ENCODE measurements around the gene GPBP1. TPM values are rescaled to one million over a fixed set of nuclear protein-coding genes. Genes with fewer than 3 reads are reported as not detected.
"Not testable (repeated sequence)": the region's sequence is repeated elsewhere in the genome, so short reads cannot be mapped to it uniquely, and the experiment has no call there.

GPBP1 gene
- total and polyA plus RNA-seq, 2 donors: 122 to 149 TPM

GRCh38 chr5:57163553-57164006, 10.3 kb upstream of the GPBP1 start:
- Histone ChIP-seq H3K27me3 (ENCODE audit: control insufficient read depth in 2 of 2, insufficient read depth in 1 of 2, low read length in 1 of 2) (no peaks in the 10 kb centered on the region), H3K27ac (ENCODE audit: low read depth in 1 of 2, low read length in 1 of 2) (no peak overlapping the region), H3K4me3 (ENCODE audit: low read length in 2 of 2) (no peak overlapping the region), H3K4me1 (ENCODE audit: control insufficient read depth in 2 of 2, insufficient read depth in 2 of 2, low read length in 2 of 2) (no peaks in the 10 kb centered on the region), H3K36me3 (ENCODE audit: control insufficient read depth in 2 of 2, insufficient read depth in 2 of 2, low read length in 1 of 2) (no peaks in the 10 kb centered on the region), H3K9me3 (ENCODE audit: control insufficient read depth in 2 of 2, insufficient read depth in 1 of 2, low read length in 1 of 2) (no peaks in the 10 kb centered on the region)
- DNase-seq (ENCODE audit: low read depth in 6 of 9, low spot score in 9 of 9): no peak
- WGBS: 94% methylated on average over 3 of the region's 3 CpGs

DNA sequence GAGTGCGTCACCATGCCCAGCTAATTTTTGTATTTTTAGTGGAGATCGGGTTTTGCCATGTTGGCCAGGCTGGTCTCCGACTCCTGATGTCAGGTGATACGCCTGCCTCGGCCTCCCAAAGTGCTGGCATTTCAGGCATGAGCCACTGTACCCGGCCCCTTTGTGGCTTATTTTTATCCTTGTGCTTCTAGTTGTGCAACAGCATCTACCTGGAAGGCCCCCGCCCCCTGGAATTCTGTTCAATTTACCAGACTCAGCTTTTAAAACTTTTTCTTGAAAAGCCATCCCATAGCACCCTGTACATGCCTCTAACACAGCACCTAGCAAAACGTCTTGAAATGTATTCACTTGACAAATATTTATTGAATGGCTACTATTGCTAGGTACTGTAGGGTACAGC, 9.7 kb upstream of the GPBP1 start:
- Histone ChIP-seq H3K27ac (ENCODE audit: low read depth in 1 of 2, low read length in 1 of 2) (no peak overlapping the region), H3K9me3 (ENCODE audit: control insufficient read depth in 2 of 2, insufficient read depth in 1 of 2, low read length in 1 of 2) (no peaks in the 10 kb centered on the region), H3K4me1 (ENCODE audit: control insufficient read depth in 2 of 2, insufficient read depth in 2 of 2, low read length in 2 of 2) (no peaks in the 10 kb centered on the region), H3K27me3 (ENCODE audit: control insufficient read depth in 2 of 2, insufficient read depth in 1 of 2, low read length in 1 of 2) (no peaks in the 10 kb centered on the region), H3K4me3 (ENCODE audit: low read length in 2 of 2) (no peak overlapping the region), H3K36me3 (ENCODE audit: control insufficient read depth in 2 of 2, insufficient read depth in 2 of 2, low read length in 1 of 2) (no peaks in the 10 kb centered on the region)
- 99% methylated on average over 8 of the region's 8 CpGs for WGBS
- DNase-seq (ENCODE audit: low read depth in 6 of 9, low spot score in 9 of 9): no peak

DNA sequence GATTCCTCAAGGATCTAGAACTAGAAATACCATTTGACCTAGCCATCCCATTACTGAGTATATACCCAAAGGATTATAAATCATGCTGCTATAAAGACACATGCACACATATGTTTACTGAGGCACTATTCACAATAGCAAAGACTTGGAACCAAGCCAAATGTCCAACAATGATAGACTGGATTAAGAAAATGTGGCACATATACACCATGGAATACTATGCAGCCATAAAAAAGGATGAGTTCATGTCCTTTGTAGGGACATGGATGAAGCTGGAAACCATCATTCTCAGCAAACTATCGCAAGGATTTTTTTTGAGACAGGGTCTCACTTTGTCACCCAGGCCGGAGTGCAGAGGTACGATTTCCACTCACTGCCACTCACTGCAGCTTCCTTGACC, 8.7 kb upstream of the GPBP1 start:
- not testable (repeated sequence) for DNase-seq (ENCODE audit: low read depth in 6 of 9, low spot score in 9 of 9); H3K4me1 ChIP-seq (ENCODE audit: control insufficient read depth in 2 of 2, insufficient read depth in 2 of 2, low read length in 2 of 2); H3K27ac ChIP-seq (ENCODE audit: low read depth in 1 of 2, low read length in 1 of 2); H3K27me3 ChIP-seq (ENCODE audit: control insufficient read depth in 2 of 2, insufficient read depth in 1 of 2, low read length in 1 of 2); H3K4me3 ChIP-seq (ENCODE audit: low read length in 2 of 2); H3K9me3 ChIP-seq (ENCODE audit: control insufficient read depth in 2 of 2, insufficient read depth in 1 of 2, low read length in 1 of 2); H3K36me3 ChIP-seq (ENCODE audit: control insufficient read depth in 2 of 2, insufficient read depth in 2 of 2, low read length in 1 of 2)
- WGBS: 98% methylated on average over 3 of the region's 3 CpGs

- Histone ChIP-seq H3K4me3 (ENCODE audit: low read length in 2 of 2) (no peak overlapping the region), H3K9me3 (ENCODE audit: control insufficient read depth in 2 of 2, insufficient read depth in 1 of 2, low read length in 1 of 2) (no peaks in the 10 kb centered on the region), H3K27me3 (ENCODE audit: control insufficient read depth in 2 of 2, insufficient read depth in 1 of 2, low read length in 1 of 2) (no peaks in the 10 kb centered on the region), H3K36me3 (ENCODE audit: control insufficient read depth in 2 of 2, insufficient read depth in 2 of 2, low read length in 1 of 2) (no peaks in the 10 kb centered on the region), H3K4me1 (ENCODE audit: control insufficient read depth in 2 of 2, insufficient read depth in 2 of 2, low read length in 2 of 2) (no peaks in the 10 kb centered on the region), H3K27ac (ENCODE audit: low read depth in 1 of 2, low read length in 1 of 2) (no peak overlapping the region)
- 57% methylated on average over 2 of the region's 2 CpGs for WGBS
- DNase-seq (ENCODE audit: low read depth in 6 of 9, low spot score in 9 of 9): no peak
These were observed 7.6 kb upstream of the GPBP1 start for GRCh38 chr5:57166276-57166675.

- Histone ChIP-seq H3K36me3 (ENCODE audit: control insufficient read depth in 2 of 2, insufficient read depth in 2 of 2, low read length in 1 of 2) (no peaks in the 10 kb centered on the region), H3K4me3 (ENCODE audit: low read length in 2 of 2) (no peak overlapping the region), H3K27me3 (ENCODE audit: control insufficient read depth in 2 of 2, insufficient read depth in 1 of 2, low read length in 1 of 2) (no peaks in the 10 kb centered on the region), H3K9me3 (ENCODE audit: control insufficient read depth in 2 of 2, insufficient read depth in 1 of 2, low read length in 1 of 2) (no peaks in the 10 kb centered on the region), H3K4me1 (ENCODE audit: control insufficient read depth in 2 of 2, insufficient read depth in 2 of 2, low read length in 2 of 2) (peaks cover under 1 to 1% of the 10 kb centered on the region in 2 donors), H3K27ac (ENCODE audit: low read depth in 1 of 2, low read length in 1 of 2) (no peak overlapping the region)
- 98% methylated on average over 5 of the region's 5 CpGs for WGBS
- no peak for DNase-seq (ENCODE audit: low read depth in 6 of 9, low spot score in 9 of 9)
These were observed 6.7 kb upstream of the GPBP1 start for GRCh38 chr5:57167201-57167600.

DNA sequence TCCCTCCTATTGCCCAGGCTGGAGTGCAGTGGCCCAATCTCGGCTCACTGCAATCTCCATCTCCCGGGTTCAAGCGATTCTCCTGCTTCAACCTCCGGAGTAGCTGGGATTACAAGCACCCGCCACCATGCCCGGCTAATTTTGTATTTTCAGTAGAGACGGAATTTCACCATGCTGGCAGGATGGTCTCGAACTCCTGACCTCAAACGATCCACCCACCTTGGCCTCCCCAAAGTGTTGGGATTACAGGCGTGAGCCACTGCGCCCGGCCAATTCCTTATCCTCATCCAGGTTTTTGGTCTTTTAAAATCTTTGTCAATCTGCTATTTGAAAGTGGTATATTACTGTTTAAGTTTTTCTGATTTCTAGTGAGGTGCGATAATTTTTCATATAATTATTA, 3.7 kb upstream of the GPBP1 start:
- not testable (repeated sequence) for H3K36me3 ChIP-seq (ENCODE audit: control insufficient read depth in 2 of 2, insufficient read depth in 2 of 2, low read length in 1 of 2); H3K4me3 ChIP-seq (ENCODE audit: low read length in 2 of 2); H3K4me1 ChIP-seq (ENCODE audit: control insufficient read depth in 2 of 2, insufficient read depth in 2 of 2, low read length in 2 of 2); H3K9me3 ChIP-seq (ENCODE audit: control insufficient read depth in 2 of 2, insufficient read depth in 1 of 2, low read length in 1 of 2); DNase-seq (ENCODE audit: low read depth in 6 of 9, low spot score in 9 of 9); H3K27ac ChIP-seq (ENCODE audit: low read depth in 1 of 2, low read length in 1 of 2); H3K27me3 ChIP-seq (ENCODE audit: control insufficient read depth in 2 of 2, insufficient read depth in 1 of 2, low read length in 1 of 2)
- whole genome bisulfite sequencing: 98% methylated on average over 13 of the region's 13 CpGs

- Histone ChIP-seq H3K36me3 (ENCODE audit: control insufficient read depth in 2 of 2, insufficient read depth in 2 of 2, low read length in 1 of 2) (peaks cover 0 to 3% of the 10 kb centered on the region in 2 donors), H3K27ac (ENCODE audit: low read depth in 1 of 2, low read length in 1 of 2) (peak overlapping the region in 1 of 2 donors; percentile 98), H3K4me1 (ENCODE audit: control insufficient read depth in 2 of 2, insufficient read depth in 2 of 2, low read length in 2 of 2) (peaks cover 4 to 8% of the 10 kb centered on the region in 2 donors), H3K27me3 (ENCODE audit: control insufficient read depth in 2 of 2, insufficient read depth in 1 of 2, low read length in 1 of 2) (no peaks in the 10 kb centered on the region), H3K9me3 (ENCODE audit: control insufficient read depth in 2 of 2, insufficient read depth in 1 of 2, low read length in 1 of 2) (no peaks in the 10 kb centered on the region), H3K4me3 (ENCODE audit: low read length in 2 of 2) (peak overlapping the region; percentile 95 to 100)
- DNase-seq (ENCODE audit: low read depth in 6 of 9, low spot score in 9 of 9): no peak
- WGBS: 77% methylated on average over 16 of the region's 16 CpGs
These were observed 1.9 kb upstream of the GPBP1 start for GRCh38 chr5:57171816-57172465.

DNA sequence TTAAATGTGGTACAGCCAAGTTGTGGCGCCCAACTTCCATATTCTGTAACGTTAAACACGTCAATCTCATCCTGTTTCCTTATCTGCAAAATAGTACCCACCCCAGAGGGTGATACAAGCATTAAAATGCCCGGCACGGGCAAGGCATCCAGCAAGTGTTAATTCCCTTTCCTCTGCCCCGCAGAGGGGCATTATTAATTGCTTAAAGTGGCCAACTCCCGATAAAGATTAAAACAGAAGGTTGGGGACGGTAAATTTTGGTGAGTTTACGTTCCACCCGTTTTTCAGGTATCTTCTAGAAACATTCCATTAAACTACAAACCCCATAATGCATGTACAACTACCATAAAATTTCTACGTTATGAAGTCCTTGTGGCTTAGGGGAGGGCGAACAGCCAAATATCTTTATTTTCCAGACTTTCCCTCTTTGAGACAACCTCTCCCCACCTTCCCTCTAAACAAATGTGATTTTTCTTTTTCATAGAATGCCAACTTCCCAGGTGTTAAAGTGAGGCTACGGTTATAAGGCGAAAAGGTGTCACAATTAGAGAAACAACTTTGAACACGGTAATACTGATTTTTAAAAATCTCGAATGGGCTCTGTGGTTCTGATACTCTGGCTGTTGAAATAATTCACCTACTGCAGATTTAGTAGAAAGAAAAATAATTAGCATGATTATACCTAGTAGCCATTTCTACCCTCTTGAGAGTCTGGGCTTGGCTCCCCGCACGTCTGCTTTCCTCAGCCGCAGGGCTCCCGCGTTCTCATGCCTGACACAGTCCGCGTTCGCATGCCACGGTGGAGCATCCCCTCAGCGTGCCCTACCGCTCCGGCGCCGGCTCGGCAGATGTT, 1.2 kb upstream of the GPBP1 start:
- no peaks in the 10 kb centered on the region for H3K9me3 ChIP-seq (ENCODE audit: control insufficient read depth in 2 of 2, insufficient read depth in 1 of 2, low read length in 1 of 2)
- H3K4me3 ChIP-seq (ENCODE audit: low read length in 2 of 2): peak overlapping the region; percentile 95 to 100
- WGBS: under 1% methylated on average over 31 of the region's 31 CpGs
- H3K4me1 ChIP-seq (ENCODE audit: control insufficient read depth in 2 of 2, insufficient read depth in 2 of 2, low read length in 2 of 2): peaks cover 4 to 12% of the 10 kb centered on the region in 2 donors
- H3K27me3 ChIP-seq (ENCODE audit: control insufficient read depth in 2 of 2, insufficient read depth in 1 of 2, low read length in 1 of 2): no peaks in the 10 kb centered on the region
- peak in 3 of 9 donors; percentile 22 to 51 (median 26) for DNase-seq (ENCODE audit: low read depth in 6 of 9, low spot score in 9 of 9)
- H3K27ac ChIP-seq (ENCODE audit: low read depth in 1 of 2, low read length in 1 of 2): peak overlapping the region; percentile 98 to 99
- H3K36me3 ChIP-seq (ENCODE audit: control insufficient read depth in 2 of 2, insufficient read depth in 2 of 2, low read length in 1 of 2): peaks cover 3% of the 10 kb centered on the region in 2 donors

Measured in thymus (tissue), 11 donors.